ENCODE results near the gene SUGCT.

The SUGCT gene

GRCh38 chr7:40566879-40567278 lies 432.1 kb downstream of the SUGCT start:
- TF ChIP-seq CTCF (IDR thresholded peaks at IDR 0.05), result no peak

GRCh38 chr7:40569326-40569725 lies 434.5 kb downstream of the SUGCT start:
- TF ChIP-seq CTCF (IDR thresholded peaks at IDR 0.05), result no peak

- TF ChIP-seq CTCF (IDR thresholded peaks at IDR 0.05), result no peak
Observed at GRCh38 chr7:40570223-40570622, 435.4 kb downstream of the SUGCT start.

- no peak for TF ChIP-seq CTCF (IDR thresholded peaks at IDR 0.05)
Observed at GRCh38 chr7:40571796-40572195, 437.0 kb downstream of the SUGCT start.

- TF ChIP-seq CTCF (IDR thresholded peaks at IDR 0.05), result no peak
Observed at GRCh38 chr7:40572810-40573465, 438.1 kb downstream of the SUGCT start.

GRCh38 chr7:40579401-40579800 lies 444.6 kb downstream of the SUGCT start:
- no peak for TF ChIP-seq CTCF (IDR thresholded peaks at IDR 0.05)

GRCh38 chr7:40580776-40581175 lies 446.0 kb downstream of the SUGCT start:
- TF ChIP-seq CTCF (IDR thresholded peaks at IDR 0.05), result no peak

GRCh38 chr7:40582539-40582938 lies 447.7 kb downstream of the SUGCT start:
- TF ChIP-seq CTCF (IDR thresholded peaks at IDR 0.05), result no peak
